NCI-H2227 treated with DMSO at 0.1 percent for 48 hours (cell line): ENCODE data around the gene TCF7L2.

Experiments used
- DNase-seq: peaks from one replicate; lab custom pipeline; 2025; lab: John Stamatoyannopoulos, UW

The TCF7L2 gene

GRCh38 chr10:113066561-113067312 lies 116.7 kb downstream of the TCF7L2 start:
- DNase-seq = no peak

GRCh38 chr10:113067501-113067900 lies 117.5 kb downstream of the TCF7L2 start:
- no peak for DNase-seq

DNA sequence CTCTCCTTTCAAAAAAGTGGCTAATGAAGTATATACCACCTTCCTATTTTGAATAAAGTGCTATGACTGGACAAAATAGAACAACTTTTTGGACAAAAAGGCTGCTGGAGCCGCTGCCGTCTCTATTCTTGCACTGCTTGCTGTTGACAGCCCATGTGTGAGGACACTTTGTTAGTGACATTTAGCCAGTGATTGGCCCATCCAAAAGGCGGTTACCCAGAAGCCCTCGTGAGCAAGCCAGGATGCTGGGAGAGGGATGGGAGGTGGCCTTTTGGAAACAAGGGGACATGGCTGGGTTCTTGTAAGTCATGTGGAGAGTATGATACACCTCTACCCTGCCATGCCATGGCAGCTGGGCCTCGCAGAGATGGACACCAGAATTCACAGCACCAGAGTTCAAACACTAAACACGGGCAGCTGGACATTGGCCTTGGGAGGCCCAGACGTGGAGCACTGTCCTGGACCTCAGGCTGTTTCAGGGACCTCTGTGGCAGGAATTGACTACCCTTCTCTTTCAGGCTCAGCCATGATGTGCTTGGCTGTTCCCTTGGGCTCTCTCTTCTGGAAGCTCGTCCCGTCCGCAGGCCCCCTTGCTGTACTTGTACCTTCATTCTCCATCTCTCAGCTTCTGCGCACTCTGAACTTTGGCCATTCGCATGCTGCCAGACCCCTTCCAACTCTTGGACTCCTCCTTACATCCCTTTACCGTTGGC lies 118.3 kb downstream of the TCF7L2 start:
- DNase-seq = no peak

DNA sequence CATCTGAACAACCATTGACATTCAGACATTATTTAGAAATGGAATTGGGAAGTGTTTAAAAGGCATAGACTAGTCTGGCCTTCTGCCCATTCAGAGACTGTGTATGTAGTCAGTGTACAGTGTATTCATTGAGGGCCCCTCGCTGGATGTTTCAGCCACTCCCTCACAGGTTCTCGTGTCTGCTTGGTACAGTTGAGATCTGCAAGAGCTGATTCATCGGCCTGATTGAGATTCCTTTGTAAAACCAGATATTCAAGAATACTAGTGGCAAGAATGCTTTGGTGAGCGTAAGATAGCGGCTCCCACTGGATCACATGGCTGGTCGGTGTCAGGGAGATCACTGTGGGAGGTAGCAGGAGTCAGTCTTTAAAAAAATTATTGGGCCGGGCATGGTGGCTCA lies 119.5 kb downstream of the TCF7L2 start:
- DNase-seq = no peak

DNA sequence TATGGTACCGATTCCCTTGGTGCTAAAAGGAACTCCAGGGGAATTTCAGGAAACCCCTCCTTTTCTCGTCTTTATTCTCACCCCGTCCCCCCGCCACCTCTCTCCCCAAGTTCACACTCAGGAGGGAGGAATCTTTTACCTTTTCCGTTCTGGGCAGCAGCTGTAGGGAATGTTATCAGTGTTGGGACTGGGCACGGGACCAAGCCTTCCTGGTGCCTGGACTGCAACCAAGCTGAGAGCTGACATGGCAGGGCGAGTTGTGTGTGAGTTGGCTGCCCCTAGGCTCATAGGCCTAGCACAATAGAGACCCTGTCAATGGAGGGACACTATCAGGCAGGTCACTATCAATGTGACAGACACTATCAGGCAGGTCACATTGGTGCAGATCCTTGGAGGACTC lies 121.4 kb downstream of the TCF7L2 start:
- no peak for DNase-seq

- no peak for DNase-seq
Observed at GRCh38 chr10:113073549-113074189, 123.6 kb downstream of the TCF7L2 start.

DNA sequence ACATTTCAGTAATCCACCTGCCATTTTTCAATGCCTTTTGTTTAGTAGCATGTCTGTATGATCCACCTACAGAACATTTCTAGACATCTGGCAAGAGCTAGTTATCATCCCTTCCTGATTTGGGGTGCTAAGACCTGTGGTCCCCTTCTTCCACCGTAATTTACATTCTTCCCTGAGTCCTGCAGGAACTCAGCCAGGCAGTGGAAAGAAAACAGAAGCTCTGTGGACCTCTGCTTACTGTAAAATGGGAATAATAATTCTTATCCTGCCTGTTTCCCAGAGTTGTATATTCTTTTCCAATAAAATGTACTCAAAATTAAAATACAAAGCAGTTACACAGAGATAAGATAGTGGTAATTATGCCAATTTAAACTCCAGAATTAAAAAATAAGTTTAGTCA lies 126.9 kb downstream of the TCF7L2 start:
- no peak for DNase-seq

GRCh38 chr10:113078282-113078907 lies 128.3 kb downstream of the TCF7L2 start:
- DNase-seq = no peak

DNA sequence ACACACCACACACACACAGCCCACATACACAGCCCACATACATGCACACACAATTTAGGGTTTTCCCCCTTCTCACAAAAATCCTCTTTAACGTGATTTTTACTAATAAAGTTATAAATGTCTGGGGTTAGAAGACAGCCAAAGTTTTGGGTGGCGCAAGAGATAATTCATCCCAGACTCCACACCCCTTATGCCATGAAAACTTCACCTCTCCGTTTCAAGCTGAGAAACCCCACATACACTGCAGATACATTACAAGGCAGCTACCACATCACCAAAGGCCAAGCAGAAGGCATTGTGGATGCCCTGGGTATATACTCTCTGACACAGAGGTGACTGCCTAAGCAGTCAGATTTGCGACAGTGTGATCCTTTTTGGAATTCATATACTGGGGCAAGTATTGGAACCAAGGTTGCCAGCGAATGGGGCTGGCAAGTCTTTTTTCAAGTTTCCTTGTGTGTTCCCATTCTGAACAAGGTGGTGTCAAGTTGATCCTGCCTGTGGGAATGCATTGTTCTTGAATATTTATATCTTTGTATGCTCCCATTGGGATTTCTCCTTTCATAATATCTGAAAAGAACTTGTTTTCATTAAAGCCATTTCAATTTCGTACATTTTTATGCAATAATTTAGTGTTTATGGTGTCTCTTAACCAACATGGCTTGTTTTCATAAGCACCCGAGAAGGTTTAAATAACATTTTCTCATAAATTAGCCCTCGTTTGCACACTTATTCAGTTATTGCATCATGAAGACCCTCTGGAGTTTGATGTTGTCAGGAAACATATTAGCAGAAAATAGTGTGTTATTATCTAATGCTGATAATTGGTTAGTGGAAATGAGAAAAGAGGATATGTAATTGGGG lies 130.2 kb downstream of the TCF7L2 start:
- DNase-seq = no peak

GRCh38 chr10:113080925-113081229 lies 130.8 kb downstream of the TCF7L2 start:
- DNase-seq = no peak

DNA sequence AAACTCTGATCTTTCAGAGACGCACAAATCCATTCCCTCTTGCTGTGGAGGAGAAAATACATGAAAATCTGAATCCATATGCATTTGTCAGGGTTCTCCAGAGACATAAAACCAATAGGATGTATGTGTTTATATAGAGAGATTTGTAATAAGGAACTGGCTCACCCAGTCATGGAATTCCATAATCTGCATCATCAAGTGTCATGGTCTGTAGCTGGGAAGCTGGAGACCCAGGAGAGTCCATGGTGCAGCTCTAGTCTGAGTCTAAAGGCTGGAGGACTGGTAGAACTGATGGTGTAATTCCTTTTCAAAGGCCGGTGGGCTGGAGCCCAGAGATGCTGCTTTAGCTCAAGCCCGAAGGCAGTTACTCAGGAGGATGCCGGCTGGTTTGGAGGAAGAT lies 134.0 kb downstream of the TCF7L2 start:
- DNase-seq = no peak

DNA sequence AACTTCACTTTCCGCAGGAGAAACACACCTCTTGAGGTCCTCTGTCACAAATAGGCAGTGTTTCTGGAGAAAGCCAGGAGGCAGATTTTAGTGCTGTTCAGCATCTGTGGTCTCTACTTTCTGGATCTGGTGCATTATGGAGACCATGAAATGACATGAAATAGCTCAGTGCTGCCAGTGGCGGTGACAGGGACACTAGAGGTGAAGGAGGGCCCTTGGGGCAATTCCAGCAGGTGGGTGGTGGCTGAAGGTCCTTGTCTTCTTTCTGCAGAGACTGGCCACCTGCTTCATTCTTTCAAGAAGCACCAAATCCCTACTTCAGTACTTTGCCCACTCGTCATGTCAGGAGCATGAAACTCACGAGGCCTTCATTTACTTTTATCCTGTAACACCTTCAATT lies 135.7 kb downstream of the TCF7L2 start:
- DNase-seq = no peak

DNA sequence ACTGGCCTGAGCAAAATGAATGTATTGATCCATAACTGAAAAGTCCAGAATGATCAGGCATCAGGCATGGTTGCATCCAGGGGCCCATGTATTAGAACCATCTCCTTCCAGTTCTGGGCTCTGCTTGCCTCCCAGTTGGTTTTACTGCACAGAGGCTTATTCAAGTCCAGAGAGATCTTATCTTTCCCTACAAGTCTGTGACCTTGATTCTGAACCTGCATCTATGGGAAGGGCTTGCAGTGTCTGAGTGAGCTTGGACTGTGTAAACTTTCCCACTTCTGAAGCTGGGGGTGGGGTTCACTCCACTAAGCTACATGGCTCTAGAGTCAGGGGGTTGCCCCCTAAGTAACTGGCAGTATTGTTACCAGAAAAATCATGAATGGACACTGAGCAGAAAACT lies 136.2 kb downstream of the TCF7L2 start:
- no peak for DNase-seq

GRCh38 chr10:113087165-113088029 lies 137.3 kb downstream of the TCF7L2 start:
- no peak for DNase-seq

DNA sequence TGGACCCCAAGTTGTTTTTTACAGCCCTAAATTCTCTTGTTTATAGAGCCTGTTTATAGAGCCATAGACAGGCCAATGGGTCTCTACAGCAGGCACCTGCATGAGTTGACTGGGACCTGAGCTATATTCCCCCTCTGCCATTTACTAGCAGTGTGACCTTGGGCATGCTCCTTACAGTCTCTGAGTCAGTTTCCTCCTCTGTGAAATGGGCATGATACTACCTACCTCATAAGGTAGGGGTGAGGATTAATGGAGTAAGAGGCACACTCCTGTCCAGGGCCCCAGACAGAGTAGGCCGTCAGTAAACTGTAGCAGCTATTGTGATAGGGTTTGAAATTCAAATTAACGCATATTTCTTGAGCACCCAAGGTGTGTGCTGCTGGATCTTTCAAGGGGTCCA lies 138.1 kb downstream of the TCF7L2 start:
- DNase-seq = no peak

- DNase-seq = no peak
Observed at GRCh38 chr10:113089551-113089950, 139.5 kb downstream of the TCF7L2 start.

GRCh38 chr10:113091920-113092319 lies 141.9 kb downstream of the TCF7L2 start:
- no peak for DNase-seq

DNA sequence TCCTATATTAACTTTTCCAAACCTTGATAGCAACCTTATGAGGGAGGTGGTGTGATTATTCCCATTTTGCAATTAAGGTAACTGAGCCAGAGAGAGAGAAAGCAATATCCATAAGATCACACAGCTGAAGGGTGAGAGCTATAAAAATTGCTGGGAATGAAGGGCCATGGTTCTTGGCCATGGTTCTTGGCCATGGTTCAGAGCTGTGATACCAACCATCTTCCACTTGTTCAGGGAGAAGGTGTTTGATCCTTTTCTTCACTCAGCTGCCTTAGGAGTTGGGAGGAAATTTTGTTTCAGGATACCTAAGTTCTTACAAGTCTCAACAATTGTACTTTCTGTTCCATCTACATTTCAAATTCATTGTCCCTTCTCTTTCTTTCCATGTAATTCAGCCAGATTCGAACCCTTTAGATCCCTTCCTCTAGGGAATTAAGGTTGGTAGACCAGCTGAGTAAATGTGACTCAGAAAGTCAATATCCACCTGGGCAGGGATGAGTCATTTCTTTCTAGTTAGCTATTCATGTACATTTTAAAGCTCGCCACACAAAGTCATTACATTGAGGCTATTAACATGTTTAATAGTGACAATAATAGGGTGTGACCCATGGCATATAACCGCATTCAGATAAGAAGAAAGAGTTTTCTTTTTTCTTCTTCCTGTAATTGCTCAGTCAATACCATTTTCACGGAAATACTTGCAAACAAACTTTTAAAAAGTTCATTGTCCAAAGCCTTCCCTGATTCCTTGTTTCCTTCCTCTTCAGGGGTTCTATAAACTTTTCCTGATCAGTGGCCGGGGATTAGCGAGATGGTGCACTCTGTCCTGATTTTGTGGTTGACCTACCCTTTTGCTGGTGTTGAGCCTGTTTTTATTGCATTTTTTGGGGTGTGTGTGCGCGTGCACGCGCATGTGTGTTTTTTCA lies 143.4 kb downstream of the TCF7L2 start:
- DNase-seq = no peak

GRCh38 chr10:113094114-113094486 lies 144.1 kb downstream of the TCF7L2 start:
- DNase-seq = no peak
